GM19438 (cell line): ENCODE data around the gene ROBO3.

Experiments used
- ATAC-seq: cut with Tn5 transposase; IDR thresholded peaks from one replicate; pipeline ENCODE4 v1.9.1; 2021; ENCODE audit warnings: low read depth; ENCODE audit not compliant: unreplicated experiment

The ROBO3 gene

GRCh38 chr11:124891373-124891861 lies 26.2 kb downstream of the ROBO3 start:
- ATAC-seq = no peak

GRCh38 chr11:124892146-124892545 lies 26.9 kb downstream of the ROBO3 start:
- ATAC-seq = no peak

GRCh38 chr11:124892750-124893454 lies 27.7 kb downstream of the ROBO3 start:
- no peak for ATAC-seq

- no peak for ATAC-seq
These were observed 28.7 kb downstream of the ROBO3 start for GRCh38 chr11:124893781-124894401.

GRCh38 chr11:124894606-124895430 lies 29.6 kb downstream of the ROBO3 start:
- ATAC-seq = no peak

- ATAC-seq = no peak
These were observed 30.3 kb downstream of the ROBO3 start for GRCh38 chr11:124895471-124895971.

GRCh38 chr11:124896071-124896750 lies 31.0 kb downstream of the ROBO3 start:
- no peak for ATAC-seq

- ATAC-seq = no peak
These were observed 31.7 kb downstream of the ROBO3 start for GRCh38 chr11:124896821-124897391.

- no peak for ATAC-seq
These were observed 32.5 kb downstream of the ROBO3 start, which contains the start of gene ROBO4 for GRCh38 chr11:124897674-124898262. ROBO4 (minus strand) TSS chr11:124897865; CDS start chr11:124897795, 70 bp downstream.

- no peak for ATAC-seq
These were observed 33.0 kb downstream of the ROBO3 start for GRCh38 chr11:124898263-124898680.

GRCh38 chr11:124898711-124899110 lies 33.5 kb downstream of the ROBO3 start:
- ATAC-seq = no peak

- ATAC-seq = no peak
These were observed 34.3 kb downstream of the ROBO3 start for GRCh38 chr11:124899383-124900145.

GRCh38 chr11:124900464-124900863 lies 35.2 kb downstream of the ROBO3 start:
- ATAC-seq = no peak

GRCh38 chr11:124902616-124903015 lies 37.4 kb downstream of the ROBO3 start:
- ATAC-seq = no peak

- ATAC-seq = no peak
These were observed 50.5 kb downstream of the ROBO3 start for GRCh38 chr11:124915541-124916369.

- no peak for ATAC-seq
These were observed 51.1 kb downstream of the ROBO3 start for GRCh38 chr11:124916370-124916710.

- no peak for ATAC-seq
These were observed 51.9 kb downstream of the ROBO3 start for GRCh38 chr11:124917115-124917637.

- no peak for ATAC-seq
These were observed 53.7 kb downstream of the ROBO3 start, which contains the start of gene HEPN1 for GRCh38 chr11:124918950-124919349. HEPN1 (plus strand) TSS chr11:124919250.
